ENCODE data around the gene PIGL.
"Not testable (repeated sequence)": the region's sequence is repeated elsewhere in the genome, so short reads cannot be mapped to it uniquely, and the experiment has no call there.

The PIGL gene

DNA sequence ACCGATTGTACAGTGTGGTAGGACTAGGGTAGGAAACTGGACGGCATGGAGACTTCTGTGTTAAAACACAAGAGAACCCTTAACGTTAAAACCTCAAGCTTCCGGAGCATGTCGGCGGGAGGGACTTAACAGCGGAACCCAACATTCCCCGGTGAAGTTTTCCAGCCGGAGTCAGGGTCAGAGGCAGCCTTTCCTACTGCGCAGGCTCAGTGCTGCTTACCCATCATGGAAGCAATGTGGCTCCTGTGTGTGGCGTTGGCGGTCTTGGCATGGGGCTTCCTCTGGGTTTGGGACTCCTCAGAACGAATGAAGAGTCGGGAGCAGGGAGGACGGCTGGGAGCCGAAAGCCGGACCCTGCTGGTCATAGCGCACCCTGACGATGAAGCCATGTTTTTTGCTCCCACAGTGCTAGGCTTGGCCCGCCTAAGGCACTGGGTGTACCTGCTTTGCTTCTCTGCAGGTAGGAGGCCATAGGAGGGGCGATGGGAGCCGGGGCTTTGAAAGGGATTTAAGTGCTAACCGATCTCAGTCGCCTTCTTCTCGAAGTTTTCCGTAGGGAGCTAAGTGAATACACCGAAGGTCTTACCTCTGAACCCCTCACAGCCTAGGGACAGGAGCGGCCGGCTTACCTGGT is at the start of gene PIGL:
Gene PIGL (plus strand): TSS at position 209 of the 634 bp plus-strand sequence. CDS start 17 bp downstream, at position 226.
- DNase-seq = peak; percentile 51 to 77 (median 65)

DNA sequence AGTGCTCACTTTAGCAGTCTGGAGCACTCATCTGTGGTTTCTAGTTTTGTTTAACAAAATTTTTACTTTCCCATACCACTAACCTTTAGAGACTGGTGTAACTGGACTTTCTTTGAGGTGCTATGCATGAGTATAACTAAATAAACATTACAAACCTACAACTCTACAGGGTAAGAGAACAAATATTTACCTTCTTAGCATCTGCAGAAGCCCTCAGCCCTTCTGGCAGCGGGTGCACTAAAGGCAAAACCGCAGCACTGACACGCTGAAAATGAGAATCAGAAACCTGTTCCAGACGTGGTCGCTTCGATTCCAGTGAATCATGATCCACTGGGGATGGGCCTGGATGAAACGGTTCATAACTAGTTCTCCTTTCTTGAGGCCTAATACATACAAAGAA is 45.4 kb upstream of the PIGL start:
- no peak for DNase-seq

DNA sequence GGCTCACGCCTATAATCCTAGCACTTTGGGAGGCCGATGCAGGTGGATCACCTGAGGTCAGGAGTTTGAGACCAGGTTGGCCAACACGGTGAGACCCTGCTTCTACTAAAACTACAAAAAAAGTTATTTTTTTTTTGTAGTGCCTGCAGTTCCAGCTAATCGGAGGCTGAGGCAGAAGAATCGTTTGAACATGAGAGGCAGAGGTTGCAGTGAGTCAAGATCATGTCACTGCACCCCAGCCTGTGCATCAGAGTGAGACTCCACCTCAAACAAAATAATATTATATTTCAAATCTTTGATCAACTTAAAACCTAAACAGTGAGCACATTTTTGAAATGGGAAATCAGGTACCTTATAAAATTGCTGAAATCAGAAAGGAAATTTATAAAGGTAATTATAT is 38.2 kb upstream of the PIGL start:
- no peak for DNase-seq

DNA sequence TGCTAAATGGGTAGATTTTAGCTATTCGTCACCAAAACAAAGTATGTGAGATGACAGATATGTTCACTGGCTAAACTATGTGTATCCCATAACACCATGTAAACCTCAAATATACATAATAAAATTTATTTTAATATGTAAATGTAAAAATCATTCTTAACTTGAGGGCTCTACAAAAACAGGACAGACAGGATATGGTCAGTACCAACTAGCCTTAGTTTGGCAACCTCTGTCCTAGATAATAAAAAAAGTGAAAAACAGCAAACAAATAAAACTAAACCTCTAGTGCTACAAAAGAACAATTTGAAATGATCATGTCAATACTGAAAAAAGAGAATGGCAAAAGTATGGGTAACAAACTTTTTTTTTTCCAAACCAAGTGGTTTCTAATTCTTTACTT is 35.4 kb upstream of the PIGL start:
- no peak for DNase-seq

DNA sequence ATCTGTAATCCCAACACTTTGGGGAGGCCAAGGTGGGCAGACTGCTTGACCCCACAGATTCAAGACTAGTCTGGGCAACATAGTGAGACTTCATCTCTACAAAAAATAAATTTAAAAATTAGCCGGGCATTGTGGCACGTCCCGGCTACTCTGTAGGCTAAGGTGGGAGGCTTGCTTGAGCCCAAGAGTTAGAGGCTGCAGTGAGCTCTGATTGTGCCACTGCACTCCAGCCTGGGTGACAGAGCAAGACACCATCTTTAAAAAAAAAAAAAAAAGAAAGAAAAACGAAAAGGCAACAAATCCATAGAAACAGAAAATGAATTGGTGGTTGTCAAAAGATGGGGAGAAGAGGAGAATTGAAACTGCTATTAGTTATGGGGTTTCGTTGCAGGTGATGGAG is 29.4 kb upstream of the PIGL start:
- DNase-seq = no peak

DNA sequence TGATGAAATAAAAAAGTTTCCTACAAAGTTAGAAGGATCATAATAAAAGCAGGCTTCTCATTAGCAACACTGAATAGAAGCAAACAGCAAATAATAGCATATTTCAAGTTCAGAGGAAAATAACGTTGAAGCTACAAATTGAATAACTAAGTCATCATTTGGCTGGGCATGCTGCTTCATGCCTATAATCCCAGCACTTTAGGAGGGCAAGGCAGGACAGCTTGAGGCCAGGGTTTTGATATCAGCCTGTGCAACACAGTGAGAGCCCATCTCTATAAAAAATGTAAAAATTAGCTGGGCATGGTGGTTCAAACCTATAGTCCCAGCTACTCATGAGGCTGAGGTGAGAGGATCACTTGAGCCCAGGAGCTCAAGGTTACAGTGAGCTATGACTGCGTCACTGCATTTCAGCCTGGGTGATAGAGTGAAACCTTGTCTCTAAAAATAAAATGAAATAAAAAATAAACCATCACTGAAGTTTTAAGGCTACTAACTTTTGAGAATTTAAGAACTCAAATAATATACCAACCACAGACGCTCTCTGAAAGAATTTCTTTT is 27.1 kb upstream of the PIGL start:
- no peak for DNase-seq

DNA sequence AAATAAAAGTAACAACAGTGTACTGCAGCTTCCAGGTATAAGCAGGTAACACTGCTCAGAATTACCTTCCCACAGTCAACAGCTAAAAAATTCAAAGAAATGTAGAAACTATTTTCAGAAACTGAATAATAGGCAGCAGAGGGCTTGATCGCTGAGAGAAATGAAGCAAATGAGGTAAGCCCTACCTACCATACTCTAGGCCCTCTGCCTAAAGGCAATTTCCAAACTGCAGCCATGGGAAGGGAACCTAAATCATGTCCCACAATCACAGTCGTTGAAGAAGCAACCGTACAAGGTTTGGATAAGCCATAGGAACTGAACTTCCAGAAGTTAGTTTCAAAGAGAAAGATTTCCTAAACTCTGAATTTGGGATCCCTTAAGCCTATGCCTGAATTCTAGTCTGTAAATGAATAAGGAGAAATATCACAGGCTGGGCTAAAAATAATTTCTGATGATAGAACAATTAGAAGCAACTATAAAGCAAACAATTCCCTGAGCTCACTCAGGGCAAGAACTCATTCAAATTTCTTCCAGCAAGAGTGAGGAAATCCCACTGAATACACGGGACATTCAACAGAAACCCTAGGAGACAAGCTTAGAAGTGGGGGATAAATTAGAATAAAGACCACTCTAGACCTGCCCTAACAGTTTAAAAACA is 26.2 kb upstream of the PIGL start:
- no peak for DNase-seq

DNA sequence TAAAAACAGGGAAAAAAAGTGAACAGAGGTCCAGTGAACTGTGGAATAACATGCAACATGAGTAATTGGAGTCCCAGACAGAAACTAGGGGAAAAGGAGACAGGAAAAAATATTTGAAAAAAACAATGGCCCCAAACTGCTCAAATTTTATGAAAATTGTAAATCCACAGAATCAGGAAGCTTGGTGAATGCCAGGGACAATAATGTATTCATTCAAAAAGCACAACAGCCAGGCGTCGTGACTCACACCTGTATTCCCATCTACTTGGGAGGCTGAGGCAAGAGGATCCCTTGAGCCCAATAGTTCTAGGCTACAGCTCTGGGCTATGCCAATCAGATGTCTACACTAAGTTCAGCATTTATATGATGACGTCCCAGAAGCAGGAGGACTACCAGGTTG is 25.4 kb upstream of the PIGL start:
- DNase-seq = no peak

DNA sequence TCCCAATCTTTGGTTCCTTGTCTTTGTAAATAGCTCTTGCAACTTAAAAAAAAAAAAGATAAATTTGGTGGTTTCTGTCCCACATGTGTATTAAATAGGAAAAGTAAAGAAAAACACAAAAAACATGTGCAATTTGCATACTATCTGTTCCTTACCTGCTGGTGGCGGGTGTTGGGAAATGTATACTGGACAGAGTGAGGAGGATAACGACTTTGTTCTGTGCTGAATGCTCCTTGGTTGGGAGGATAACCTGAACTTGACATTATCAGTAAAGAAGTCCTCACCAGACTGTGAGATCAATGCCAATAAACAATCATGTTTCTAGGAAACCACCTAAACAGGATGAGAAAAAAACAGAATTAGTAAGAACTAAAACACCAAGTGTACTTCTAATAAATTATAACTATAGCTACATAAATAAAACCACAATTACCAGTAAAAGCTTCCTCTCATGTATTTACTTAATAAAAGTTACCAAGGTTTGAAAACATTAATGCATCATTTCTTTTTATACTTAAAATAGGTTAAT is 22.6 kb upstream of the PIGL start:
- DNase-seq = not testable (repeated sequence)

DNA sequence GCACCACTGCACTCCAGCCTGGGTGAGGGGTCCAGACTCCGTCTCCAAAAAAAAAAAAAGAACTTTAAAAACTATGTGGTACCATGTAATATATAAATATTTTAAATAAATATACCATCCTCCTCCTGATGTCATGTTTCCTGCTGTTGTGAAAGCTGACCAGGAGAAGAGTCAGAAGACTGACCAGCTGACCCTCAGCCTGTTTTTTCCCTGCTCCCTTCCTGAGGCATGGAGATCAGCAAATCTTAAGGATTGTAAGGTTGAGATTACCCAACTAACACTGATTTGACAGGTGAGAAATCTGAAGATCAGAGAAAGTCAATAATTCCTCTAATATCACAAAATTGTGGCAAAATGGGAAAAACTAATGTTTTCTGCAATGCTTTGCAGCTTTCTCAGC is 19.7 kb upstream of the PIGL start:
- no peak for DNase-seq

DNA sequence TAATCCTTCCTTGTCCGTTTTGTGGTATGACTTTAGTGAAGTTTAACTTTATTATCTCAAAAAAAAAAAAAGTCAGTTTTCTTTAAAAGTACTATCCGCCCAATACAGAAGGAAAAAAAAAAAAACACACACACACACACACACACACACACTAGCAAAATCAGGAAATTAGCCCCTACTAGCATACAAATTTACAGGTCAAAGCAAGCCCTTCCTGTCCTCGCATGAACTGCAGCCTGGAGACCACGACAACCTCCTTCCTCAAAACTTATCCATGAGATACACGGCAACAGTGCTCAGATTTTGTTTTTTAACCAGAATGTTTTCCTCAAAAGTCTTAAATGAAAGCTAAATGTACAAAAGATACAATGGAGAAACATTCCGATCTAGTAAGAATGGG is 17.9 kb upstream of the PIGL start:
- DNase-seq = no peak

DNA sequence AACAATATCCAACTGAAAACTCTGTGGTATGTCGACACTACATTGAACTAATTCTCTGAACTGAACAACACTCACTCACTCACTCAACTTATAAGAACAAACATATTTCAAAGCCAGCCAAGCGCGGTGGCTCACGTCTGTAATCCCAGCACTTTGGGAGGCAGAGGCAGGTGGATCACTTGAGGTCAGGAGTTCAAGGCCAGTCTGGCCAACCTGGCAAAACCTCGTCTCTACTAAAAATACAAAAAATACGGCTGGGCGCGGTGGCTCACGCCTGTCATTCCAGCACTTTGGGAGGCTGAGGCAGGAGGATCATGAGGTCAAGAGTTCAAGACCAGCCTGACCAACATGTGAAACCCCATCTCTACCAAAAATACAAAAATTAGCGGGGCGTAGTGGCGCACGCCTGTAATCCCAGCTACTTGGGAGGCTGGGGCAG is 15.3 kb upstream of the PIGL start:
- not testable (repeated sequence) for DNase-seq

DNA sequence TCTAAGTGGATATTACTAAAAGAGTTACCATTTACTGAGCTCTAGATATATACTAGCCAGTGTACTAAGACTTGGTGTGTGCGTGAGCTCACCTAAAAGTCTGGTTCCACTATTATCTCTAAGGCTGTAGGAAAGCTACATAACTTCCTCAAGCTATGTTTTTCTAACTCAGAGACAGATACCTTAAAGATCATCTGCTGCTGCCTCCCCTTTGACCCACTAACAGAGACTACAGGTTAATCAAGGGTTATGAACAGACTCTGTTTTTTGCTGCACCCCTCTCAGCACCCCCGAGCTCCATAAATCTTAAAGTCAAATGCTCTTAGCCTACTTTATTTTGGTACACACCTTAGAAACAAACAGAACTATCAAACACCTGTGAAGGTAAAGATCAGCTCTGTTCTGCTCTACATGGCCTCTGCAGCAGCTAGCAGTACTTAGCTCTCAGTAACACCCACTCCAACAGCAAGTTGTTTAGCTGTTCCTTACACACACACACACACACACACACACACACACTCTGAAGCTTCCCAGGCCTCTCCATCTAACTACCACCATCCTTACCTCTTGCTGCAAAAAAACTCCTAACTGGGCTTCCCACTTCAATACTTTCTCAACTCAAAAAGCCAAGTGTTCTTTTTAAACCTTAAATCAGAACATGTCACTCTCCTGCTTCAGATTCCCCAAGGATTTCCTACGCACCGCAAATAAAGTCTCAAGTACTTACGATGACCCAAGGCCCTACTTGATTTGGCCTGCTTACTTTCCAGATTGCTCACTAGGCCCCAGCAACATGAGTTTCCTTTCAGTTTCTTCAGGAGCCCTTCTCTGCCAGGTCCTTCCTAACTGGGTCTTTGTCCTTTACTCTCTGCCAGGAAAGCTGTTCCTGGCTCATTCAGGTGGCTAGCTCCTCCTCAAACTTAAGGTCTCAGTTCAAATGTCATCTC is 14.2 kb upstream of the PIGL start:
- not testable (repeated sequence) for DNase-seq

DNA sequence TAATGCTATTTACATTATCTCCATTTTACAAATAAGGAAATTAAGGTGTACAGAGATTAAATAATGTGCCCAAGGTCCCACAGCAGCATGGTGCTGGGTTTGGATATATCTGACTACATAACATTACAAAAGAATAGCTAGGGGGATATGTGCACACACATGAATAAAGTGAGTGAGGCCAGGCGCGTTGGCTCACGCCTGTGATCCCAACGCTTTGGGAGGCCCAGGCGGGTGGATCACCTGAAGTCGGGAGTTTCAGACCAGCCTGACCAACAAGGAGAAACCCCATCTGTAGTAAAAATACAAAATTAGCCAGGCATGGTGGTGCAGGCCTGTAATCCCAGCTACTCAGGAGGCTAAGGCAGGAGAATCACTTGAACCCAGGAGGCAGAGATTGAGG is 12.2 kb upstream of the PIGL start:
- not testable (repeated sequence) for DNase-seq

DNA sequence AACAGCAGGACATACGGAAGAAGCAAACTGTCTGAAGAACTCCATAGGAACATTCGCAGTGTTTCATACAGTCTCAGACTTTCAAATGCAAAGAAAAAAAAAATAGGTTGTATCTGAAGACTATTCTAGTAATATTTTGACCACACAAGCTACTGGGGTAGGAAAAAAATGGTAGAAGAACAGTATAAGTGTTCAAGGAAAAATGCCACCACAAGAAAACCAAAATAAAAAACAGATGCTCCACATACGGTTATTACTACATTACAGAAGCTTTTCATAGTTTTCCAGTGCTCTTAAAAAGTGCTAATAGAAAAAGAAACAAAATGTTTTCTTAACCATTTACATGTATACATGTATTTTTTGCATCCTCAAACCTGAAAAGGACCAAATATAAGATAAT is 5.4 kb upstream of the PIGL start:
- no peak for DNase-seq

DNA sequence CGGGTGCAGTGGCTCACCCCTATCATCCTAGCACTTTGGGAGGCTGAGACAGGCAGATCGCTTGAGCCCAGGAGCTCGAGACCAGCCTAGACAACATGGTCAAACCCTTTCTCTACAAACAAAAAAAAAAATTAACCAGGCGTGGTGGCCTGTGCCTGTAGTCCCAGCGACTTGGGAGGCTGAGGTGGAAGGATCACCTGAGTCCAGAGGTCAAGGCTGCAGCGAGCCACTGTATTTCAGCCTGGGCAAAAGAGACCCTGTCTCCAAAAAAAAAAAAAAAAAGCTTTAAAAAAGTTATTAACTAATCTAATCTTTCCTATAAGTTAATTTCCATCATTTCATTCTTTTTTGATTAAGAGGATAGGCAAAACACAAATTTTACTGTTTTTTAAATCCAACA is 4.2 kb upstream of the PIGL start:
- no peak for DNase-seq

DNA sequence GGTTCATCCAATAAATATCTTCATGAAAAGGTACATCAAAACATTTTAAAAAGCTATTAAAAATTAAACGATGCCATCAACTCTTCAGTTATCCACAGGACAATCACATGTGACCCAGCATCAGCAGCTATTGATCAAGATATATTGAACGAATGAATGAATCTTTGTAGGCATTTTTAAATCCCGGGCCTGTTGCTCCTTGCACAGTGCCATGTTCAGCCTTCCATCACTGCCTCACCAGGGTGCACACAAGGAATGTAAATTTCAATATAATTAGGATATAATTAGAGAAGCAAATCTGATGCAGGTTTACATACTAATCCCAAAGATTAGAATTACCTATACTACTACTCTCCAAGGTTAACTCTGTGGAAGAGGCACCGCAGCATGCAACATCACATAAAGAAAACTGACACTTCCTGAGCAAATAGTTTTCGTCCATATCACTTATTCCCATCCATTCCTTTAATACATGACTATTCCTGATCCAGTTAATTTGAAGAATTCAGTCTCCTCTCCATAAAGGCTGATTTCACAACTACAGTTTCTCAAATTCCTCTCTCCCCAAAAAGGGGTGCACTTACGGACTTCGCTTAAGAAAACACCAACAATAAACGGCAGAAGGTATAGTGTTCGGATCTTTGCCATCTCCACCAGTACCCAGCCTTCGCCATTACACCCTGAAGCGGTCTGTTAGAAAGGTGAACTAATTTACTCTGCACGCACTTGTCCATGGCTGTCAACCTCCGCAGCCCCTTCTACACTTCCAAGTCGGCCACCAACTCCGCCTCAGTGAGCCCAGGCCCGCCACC is 2.6 kb upstream of the PIGL start:
- no peak for DNase-seq

DNA sequence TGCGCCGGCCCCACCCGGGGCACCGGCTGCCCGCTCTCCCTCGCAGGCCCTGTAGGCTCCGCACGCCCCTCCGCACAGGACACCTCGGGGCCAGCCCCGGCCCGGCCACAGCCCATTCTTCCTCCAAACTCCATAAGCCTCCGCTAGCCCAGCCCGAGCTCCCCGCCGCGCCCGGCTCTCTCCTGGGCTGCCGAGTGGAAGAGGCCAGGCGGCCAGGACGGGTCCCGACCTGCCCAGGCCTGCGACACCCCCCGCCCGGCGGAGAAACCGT is 2.1 kb upstream of the PIGL start:
- peak in 2 of 4 experiments; percentile 13 to 14 for DNase-seq

DNA sequence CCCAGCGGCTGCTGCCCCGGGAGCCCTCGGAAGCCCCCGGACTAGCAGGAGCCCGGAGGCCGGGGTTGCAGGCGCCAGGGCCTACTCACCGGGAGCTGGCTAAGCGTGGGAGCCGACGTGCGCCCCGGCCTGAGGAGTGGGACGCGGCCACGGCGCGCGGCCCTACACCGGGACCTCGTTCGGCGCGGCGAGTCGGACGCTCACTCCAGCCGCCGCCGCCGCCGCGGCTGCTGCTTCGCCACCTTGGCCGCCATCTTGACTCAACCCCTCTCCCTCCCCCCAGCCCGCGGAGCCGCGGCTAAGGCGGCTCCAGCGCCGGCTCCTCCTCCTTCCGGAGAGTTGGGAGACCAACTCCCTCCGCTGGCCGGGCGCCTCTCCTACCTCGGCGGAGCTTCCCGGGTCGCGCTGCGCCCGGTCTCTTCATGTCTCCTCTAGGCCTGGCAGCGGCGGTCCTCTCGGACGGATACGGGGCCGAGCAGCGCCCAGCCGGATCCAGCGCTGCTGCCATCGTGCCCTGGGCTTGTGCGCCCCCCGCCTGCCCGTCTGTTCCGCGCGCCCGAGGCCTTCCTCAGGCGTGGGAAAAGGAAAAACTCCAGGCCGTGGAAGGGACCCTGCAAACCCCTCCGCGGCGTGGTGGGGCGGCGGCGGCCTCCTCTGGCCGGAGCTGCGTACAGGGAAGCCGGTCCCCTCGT is 1.6 kb upstream of the PIGL start, which contains the start of gene NCOR1:
Gene NCOR1 (minus strand): TSS at position 262 of the 692 bp plus-strand sequence. CDS start 20,965 bp downstream, outside the sequence.
- peak; percentile 69 to 79 (median 78) for DNase-seq

DNA sequence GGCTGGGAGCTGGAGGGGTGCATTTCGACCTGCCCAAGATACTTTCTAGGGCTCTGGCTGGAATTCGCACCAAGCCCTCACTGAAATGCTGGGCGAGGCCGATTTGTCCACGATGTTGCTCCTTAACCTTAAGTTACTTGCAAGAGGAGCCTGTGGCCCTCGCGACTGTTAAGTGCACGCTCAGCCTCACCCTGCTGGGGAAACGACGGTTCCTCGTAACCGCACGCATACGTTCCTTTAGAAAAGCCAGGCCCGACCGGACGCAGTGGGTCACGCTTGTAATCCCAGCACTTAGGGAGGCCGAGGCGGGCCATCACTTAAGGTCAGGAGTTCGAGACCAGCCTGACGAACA is 1.1 kb upstream of the PIGL start:
- peak in 2 of 4 experiments; percentile 5 to 14 for DNase-seq

DNA sequence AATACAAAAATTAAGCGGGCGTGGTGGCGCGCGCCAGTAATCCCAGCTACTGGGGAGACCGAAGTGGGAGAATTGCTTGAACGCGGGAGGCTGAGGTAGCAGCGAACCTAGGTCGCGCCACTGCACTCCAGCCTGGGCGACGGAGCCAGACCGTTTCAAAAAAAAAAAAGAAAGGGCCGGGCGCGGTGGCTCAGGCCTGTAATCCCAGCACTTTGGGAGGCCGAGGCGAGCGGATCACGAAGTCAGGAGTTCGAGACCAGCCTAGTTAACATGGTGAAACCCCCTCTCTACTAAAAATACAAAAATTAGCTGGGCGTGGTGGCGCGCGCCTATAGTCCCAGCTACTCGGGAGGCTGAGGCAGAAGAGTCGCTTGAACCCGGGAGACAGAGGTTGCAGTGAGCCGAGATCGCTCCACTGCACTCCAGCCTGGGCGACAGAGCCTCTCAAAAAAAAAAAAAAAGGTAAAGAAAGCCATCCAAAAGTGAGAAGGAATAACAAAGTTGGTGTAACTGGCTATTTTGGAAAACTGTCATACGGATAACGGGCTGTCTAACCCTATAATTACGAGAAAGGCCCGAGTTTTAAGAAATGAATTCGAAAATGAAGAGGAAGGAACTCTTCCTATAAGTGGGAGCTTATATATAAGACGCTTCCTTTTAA is 539 bp upstream of the PIGL start:
- not testable (repeated sequence) for DNase-seq

All from activated CD4-positive, CD25-positive, alpha-beta regulatory T cell (primary cell).